HepG2 (cell line): ENCODE results near the gene JMJD6. TPM values are rescaled to one million over a fixed set of nuclear protein-coding genes. Genes with fewer than 3 reads are reported as not detected.
A peak's percentile ranks its signal among the peaks of the same experiment; 100 is the strongest.

ENCODE experiments used
- MAFK ChIP-seq, 2 experiments: IDR thresholded peaks in 1 of 2; conservative IDR thresholded peaks in 1 of 2; 2 replicates each; pipeline ENCODE4 v1.6.1; 2011; ENCODE audit warnings: improper control_type of control experiment in 2 of 2, low read length in 2 of 2
- NFE2L2 ChIP-seq: fragments of 150-350 bp; IDR thresholded peaks from 2 replicates; pipeline ENCODE4 v1.6.1; 2014; ENCODE audit warnings: low read length
- NPAS2 ChIP-seq: sonication (generic); formaldehyde crosslinking; IDR thresholded peaks from 2 replicates; pipeline ENCODE4 v1.8.0; 2022; ENCODE audit warnings: mild to moderate bottlenecking, missing genetic modification reagents, borderline replicate concordance
- SNRNP70 ChIP-seq: fragments of 200-400 bp; formaldehyde crosslinking; IDR thresholded peaks from 2 replicates; pipeline ENCODE4 v1.6.1; 2017; ENCODE audit warnings: mild to moderate bottlenecking, low read depth, low read length, moderate library complexity
- SOX5 ChIP-seq: IDR thresholded peaks from 2 replicates; pipeline ENCODE4 v1.6.1; 2016; ENCODE audit warnings: borderline replicate concordance
- STAT5B ChIP-seq: sonication (generic); formaldehyde crosslinking; IDR thresholded peaks from 2 replicates; pipeline ENCODE4 v1.4.0; 2020; ENCODE audit warnings: missing genetic modification reagents
- ZMYM3 ChIP-seq: sonication (generic); formaldehyde crosslinking; IDR thresholded peaks from 2 replicates; pipeline ENCODE4 v1.5.1; 2020; ENCODE audit warnings: mild to moderate bottlenecking, missing genetic modification reagents
- ZNF225 ChIP-seq: sonication (generic); formaldehyde crosslinking; IDR thresholded peaks from 2 replicates; pipeline ENCODE4 v1.4.0; 2020; ENCODE audit warnings: mild to moderate bottlenecking, missing genetic modification reagents
- ZNF446 ChIP-seq: sonication (generic); formaldehyde crosslinking; IDR thresholded peaks from 2 replicates; pipeline ENCODE4 v1.5.0; 2020; ENCODE audit warnings: mild to moderate bottlenecking, missing genetic modification reagents
- ZNF749 ChIP-seq: sonication (generic); formaldehyde crosslinking; IDR thresholded peaks from 2 replicates; pipeline ENCODE4 v1.8.0; 2022; ENCODE audit warnings: mild to moderate bottlenecking, missing genetic modification reagents, moderate library complexity, borderline replicate concordance
- polyA plus RNA-seq, 8 experiments: library from polyadenylated mRNA; depleted of rRNA in 3 of 8; stranded (reverse) in 7 of 8; unstranded in 1 of 8; fragments of >200 nt; fragmentation: Illumina TruSeq in 4 of 8; extraction: Trizol in 4 of 8; gene quantifications; 2 replicates each; pipeline versions ENCODE4 v1.2.1 to v1.2.3, GENCODE V29; 2011 to 2016; ENCODE audit warnings: low read depth in 4 of 8, missing spikeins in 1 of 8, mixed read lengths in 1 of 8; ENCODE audit not compliant: insufficient read depth in 1 of 8
- total RNA-seq, 5 experiments: library from RNA; depleted of rRNA; stranded (reverse); fragments of >200 nt; fragmentation: Illumina TruSeq; extraction: Trizol; gene quantifications; 2 replicates each; pipeline ENCODE4 v1.2.3, GENCODE V29; 2016; ENCODE audit warnings: low read depth in 1 of 5
- TF ChIP-seq, protein P1 (sequence below): IDR thresholded peaks from 2 replicates; pipeline ENCODE4 v1.6.1; 2016
- TF ChIP-seq, protein P2 (sequence below): IDR thresholded peaks from 2 replicates; pipeline ENCODE4 v1.6.1; 2016; ENCODE audit warnings: low read depth, borderline replicate concordance
- TF ChIP-seq, protein P3 (sequence below): sonication (generic); formaldehyde crosslinking; IDR thresholded peaks from 2 replicates; pipeline ENCODE4 v1.5.0; 2020; ENCODE audit warnings: mild to moderate bottlenecking, missing genetic modification reagents, borderline replicate concordance
- TF ChIP-seq, protein P4 (sequence below): sonication (generic); formaldehyde crosslinking; IDR thresholded peaks from 2 replicates; pipeline ENCODE4 v1.4.0; 2020; ENCODE audit warnings: mild to moderate bottlenecking, missing genetic modification reagents
- TF ChIP-seq, protein P5 (sequence below): IDR thresholded peaks from 2 replicates; pipeline ENCODE4 v1.6.1; 2016; ENCODE audit warnings: control low read depth

The JMJD6 gene
- total and polyA plus RNA-seq, 2 of the 13 experiments (the other 11 are each of a cell fraction or from before 2014, with no cell fraction given): 33.6 to 41.0 TPM

DNA sequence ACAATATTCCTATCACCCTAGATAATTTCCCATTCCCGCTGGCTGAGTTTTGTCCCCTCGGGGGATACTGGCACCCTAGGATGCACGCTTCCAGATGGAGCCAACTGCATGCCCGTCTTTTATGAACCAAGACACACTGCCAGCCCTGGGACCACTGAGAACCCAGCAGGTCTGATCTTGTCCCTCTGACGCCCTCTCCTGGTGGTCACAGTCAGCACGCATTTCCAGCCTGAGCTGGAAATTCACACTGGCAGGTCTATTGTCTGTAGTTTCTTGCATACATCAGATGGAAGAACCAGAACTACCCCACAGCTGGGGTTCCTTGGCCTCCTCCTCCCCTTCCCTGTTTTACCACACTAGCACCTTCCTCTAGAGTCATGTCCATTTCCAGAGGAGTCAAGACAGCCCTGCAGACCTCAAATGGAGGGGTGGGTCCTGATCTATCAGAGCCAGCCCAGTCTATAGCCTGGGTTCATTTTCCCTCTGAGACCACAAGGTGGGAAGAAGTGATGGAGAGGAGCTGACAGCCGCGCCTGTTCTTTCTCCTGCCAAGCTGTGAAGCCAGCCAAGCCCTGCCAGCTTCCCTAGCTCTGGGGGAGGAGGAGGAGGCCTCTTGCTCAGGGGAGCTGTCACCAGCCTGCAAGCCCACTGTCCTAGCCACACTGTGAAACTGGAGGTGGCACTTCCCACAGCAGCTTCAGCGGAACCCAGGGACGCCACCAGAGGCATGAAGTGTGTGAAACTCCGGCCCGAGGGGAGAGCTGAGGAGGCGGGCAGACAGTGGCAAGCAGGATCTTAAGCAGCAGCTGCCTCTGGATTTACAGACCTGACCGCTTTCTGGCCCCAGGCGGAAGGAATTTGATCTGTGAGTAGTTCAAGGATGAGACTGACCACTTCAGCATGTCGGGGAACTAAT is 44.9 kb downstream of the JMJD6 start (continued):
- TF ChIP-seq, protein P1, sequence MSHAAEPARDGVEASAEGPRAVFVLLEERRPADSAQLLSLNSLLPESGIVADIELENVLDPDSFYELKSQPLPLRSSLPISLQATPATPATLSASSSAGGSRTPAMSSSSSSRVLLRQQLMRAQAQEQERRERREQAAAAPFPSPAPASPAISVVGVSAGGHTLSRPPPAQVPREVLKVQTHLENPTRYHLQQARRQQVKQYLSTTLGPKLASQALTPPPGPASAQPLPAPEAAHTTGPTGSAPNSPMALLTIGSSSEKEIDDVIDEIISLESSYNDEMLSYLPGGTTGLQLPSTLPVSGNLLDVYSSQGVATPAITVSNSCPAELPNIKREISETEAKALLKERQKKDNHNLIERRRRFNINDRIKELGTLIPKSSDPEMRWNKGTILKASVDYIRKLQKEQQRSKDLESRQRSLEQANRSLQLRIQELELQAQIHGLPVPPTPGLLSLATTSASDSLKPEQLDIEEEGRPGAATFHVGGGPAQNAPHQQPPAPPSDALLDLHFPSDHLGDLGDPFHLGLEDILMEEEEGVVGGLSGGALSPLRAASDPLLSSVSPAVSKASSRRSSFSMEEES (CRISPR knock-in tag): no peak
- TF ChIP-seq, protein P2, sequence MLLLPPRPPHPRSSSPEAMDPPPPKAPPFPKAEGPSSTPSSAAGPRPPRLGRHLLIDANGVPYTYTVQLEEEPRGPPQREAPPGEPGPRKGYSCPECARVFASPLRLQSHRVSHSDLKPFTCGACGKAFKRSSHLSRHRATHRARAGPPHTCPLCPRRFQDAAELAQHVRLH (CRISPR knock-in tag): 0 out of 2 replicates have a peak, but pooled peaks have one; percentile 66
- TF ChIP-seq NPAS2 (CRISPR knock-in tag) (no peak), NFE2L2 (no peak), ZNF749 (no peak), ZNF446 (no peak), ZMYM3 (no peak), MAFK (conservative IDR thresholded peaks at IDR 0.05 in 1 of 2, IDR thresholded peaks at IDR 0.05 in 1 of 2; ENCODE audit: low read length in 2 of 2) (no peak), SNRNP70 (no peak), STAT5B (CRISPR knock-in tag) (no peak), ZNF225 (CRISPR knock-in tag) (no peak), SOX5 (CRISPR knock-in tag) (0 out of 2 replicates have a peak, but pooled peaks have one; percentile 35)
- TF ChIP-seq, protein P3, sequence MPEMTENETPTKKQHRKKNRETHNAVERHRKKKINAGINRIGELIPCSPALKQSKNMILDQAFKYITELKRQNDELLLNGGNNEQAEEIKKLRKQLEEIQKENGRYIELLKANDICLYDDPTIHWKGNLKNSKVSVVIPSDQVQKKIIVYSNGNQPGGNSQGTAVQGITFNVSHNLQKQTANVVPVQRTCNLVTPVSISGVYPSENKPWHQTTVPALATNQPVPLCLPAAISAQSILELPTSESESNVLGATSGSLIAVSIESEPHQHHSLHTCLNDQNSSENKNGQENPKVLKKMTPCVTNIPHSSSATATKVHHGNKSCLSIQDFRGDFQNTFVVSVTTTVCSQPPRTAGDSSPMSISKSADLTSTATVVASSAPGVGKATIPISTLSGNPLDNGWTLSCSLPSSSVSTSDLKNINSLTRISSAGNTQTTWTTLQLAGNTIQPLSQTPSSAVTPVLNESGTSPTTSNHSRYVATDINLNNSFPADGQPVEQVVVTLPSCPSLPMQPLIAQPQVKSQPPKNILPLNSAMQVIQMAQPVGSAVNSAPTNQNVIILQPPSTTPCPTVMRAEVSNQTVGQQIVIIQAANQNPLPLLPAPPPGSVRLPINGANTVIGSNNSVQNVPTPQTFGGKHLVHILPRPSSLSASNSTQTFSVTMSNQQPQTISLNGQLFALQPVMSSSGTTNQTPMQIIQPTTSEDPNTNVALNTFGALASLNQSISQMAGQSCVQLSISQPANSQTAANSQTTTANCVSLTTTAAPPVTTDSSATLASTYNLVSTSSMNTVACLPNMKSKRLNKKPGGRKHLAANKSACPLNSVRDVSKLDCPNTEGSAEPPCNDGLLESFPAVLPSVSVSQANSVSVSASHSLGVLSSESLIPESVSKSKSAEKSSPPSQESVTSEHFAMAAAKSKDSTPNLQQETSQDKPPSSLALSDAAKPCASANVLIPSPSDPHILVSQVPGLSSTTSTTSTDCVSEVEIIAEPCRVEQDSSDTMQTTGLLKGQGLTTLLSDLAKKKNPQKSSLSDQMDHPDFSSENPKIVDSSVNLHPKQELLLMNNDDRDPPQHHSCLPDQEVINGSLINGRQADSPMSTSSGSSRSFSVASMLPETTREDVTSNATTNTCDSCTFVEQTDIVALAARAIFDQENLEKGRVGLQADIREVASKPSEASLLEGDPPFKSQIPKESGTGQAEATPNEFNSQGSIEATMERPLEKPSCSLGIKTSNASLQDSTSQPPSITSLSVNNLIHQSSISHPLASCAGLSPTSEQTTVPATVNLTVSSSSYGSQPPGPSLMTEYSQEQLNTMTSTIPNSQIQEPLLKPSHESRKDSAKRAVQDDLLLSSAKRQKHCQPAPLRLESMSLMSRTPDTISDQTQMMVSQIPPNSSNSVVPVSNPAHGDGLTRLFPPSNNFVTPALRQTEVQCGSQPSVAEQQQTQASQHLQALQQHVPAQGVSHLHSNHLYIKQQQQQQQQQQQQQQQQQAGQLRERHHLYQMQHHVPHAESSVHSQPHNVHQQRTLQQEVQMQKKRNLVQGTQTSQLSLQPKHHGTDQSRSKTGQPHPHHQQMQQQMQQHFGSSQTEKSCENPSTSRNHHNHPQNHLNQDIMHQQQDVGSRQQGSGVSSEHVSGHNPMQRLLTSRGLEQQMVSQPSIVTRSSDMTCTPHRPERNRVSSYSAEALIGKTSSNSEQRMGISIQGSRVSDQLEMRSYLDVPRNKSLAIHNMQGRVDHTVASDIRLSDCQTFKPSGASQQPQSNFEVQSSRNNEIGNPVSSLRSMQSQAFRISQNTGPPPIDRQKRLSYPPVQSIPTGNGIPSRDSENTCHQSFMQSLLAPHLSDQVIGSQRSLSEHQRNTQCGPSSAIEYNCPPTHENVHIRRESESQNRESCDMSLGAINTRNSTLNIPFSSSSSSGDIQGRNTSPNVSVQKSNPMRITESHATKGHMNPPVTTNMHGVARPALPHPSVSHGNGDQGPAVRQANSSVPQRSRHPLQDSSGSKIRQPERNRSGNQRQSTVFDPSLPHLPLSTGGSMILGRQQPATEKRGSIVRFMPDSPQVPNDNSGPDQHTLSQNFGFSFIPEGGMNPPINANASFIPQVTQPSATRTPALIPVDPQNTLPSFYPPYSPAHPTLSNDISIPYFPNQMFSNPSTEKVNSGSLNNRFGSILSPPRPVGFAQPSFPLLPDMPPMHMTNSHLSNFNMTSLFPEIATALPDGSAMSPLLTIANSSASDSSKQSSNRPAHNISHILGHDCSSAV (CRISPR knock-in tag): no peak
- TF ChIP-seq, protein P4, sequence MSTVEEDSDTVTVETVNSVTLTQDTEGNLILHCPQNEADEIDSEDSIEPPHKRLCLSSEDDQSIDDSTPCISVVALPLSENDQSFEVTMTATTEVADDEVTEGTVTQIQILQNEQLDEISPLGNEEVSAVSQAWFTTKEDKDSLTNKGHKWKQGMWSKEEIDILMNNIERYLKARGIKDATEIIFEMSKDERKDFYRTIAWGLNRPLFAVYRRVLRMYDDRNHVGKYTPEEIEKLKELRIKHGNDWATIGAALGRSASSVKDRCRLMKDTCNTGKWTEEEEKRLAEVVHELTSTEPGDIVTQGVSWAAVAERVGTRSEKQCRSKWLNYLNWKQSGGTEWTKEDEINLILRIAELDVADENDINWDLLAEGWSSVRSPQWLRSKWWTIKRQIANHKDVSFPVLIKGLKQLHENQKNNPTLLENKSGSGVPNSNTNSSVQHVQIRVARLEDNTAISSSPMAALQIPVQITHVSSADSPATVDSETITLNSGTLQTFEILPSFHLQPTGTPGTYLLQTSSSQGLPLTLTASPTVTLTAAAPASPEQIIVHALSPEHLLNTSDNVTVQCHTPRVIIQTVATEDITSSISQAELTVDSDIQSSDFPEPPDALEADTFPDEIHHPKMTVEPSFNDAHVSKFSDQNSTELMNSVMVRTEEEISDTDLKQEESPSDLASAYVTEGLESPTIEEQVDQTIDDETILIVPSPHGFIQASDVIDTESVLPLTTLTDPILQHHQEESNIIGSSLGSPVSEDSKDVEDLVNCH: no peak
- TF ChIP-seq, protein P5, sequence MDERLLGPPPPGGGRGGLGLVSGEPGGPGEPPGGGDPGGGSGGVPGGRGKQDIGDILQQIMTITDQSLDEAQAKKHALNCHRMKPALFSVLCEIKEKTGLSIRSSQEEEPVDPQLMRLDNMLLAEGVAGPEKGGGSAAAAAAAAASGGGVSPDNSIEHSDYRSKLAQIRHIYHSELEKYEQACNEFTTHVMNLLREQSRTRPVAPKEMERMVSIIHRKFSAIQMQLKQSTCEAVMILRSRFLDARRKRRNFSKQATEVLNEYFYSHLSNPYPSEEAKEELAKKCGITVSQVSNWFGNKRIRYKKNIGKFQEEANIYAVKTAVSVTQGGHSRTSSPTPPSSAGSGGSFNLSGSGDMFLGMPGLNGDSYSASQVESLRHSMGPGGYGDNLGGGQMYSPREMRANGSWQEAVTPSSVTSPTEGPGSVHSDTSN (CRISPR knock-in tag): no peak
